Heart left ventricle (tissue), 16 donors: ENCODE data around the gene TEX264. TPM values are rescaled to one million over a fixed set of nuclear protein-coding genes. Genes with fewer than 3 reads are reported as not detected.
A peak's percentile ranks its signal among the peaks of the same experiment; 100 is the strongest.

Experiments
- ATAC-seq, 4 donors: fragments of 200-7000 bp; cut with Tn5 transposase; one replicate each; pipeline ENCODE4 v1.9.1; 2020 to 2022; ENCODE audit warnings: moderate library complexity in 4 of 4, mild to moderate bottlenecking in 3 of 4, moderate number of reproducible peaks in 1 of 4
- DNase-seq, 5 donors: peaks; one replicate each; pipeline ENCODE4 v3.0.0-alpha.2; 2020
- H3K27ac ChIP-seq, 12 donors: fragments of 200-600 bp; sonication (generic) in 4 of 12; one replicate each; pipeline versions ENCODE4 v1.5.0 to v1.8.0; 2016 to 2022; ENCODE audit warnings: mild to moderate bottlenecking in 2 of 12
- H3K27me3 ChIP-seq, 9 donors: fragments of 200-600 bp; sonication (generic) in 2 of 9; one replicate each; pipeline versions ENCODE4 v1.5.1 to v1.8.0; 2016 to 2022; ENCODE audit warnings: mild to moderate bottlenecking in 3 of 9
- H3K36me3 ChIP-seq, 9 donors: fragments of 200-600 bp; sonication (generic) in 2 of 9; one replicate each; pipeline versions ENCODE4 v1.5.0 to v1.8.0; 2018 to 2022; ENCODE audit warnings: mild to moderate bottlenecking in 2 of 9
- H3K4me1 ChIP-seq, 12 donors: fragments of 200-600 bp; sonication (generic) in 4 of 12; one replicate each; pipeline versions ENCODE4 v1.5.0 to v1.8.0; 2016 to 2022; ENCODE audit warnings: mild to moderate bottlenecking in 3 of 12
- H3K4me3 ChIP-seq, 12 donors: fragments of 200-600 bp; sonication (generic) in 4 of 12; one replicate each; pipeline versions ENCODE4 v1.5.0 to v1.8.0; 2017 to 2022; ENCODE audit warnings: mild to moderate bottlenecking in 9 of 12, moderate library complexity in 4 of 12
- H3K9me3 ChIP-seq, 12 donors: fragments of 200-600 bp; sonication (generic) in 4 of 12; one replicate each; pipeline versions ENCODE4 v1.5.0 to v1.8.0; 2016 to 2022; ENCODE audit warnings: mild to moderate bottlenecking in 1 of 12
- POLR2A ChIP-seq, 2 donors: fragments of 450-650 bp; IDR thresholded peaks; one replicate each; pipeline ENCODE4 v1.6.1; 2017; ENCODE audit warnings: antibody characterized with exemption in 2 of 2, mild to moderate bottlenecking in 2 of 2, moderate library complexity in 2 of 2
- WGBS, 4 donors: extraction: QIAGEN DNeasy Blood & Tissue Kit in 2 of 4; methylation state at CpG; one replicate each; pipeline versions ENCODE4 v1.1.5 to v1.1.7; 2013 to 2018; 5-methylcytosine and 5-hydroxymethylcytosine counted together
- intact Hi-C, 10 donors: fragments of 100-400 bp; cut with DNase I; formaldehyde crosslinking; loops; one replicate each; pipeline versions ENCODE4 v1.11.1 to v1.14.2; 2022
- polyA plus RNA-seq, 2 donors: library from polyadenylated mRNA; stranded (reverse); fragments of 200-250 nt; gene quantifications; one replicate each; pipeline ENCODE4 v1.2.3, GENCODE V29; 2013
- total RNA-seq, 9 donors: library from RNA; depleted of rRNA in 2 of 9; stranded (reverse); fragments of >200 nt in 2 of 9; fragmentation: NEBNext Ultra II Directional in 3 of 9; extraction: Animal tissue kit (Norgen Biotek cat#: 25700) in 3 of 9; gene quantifications; one replicate each; pipeline versions ENCODE4 v1.1.0 to v1.2.4, GENCODE V29; 2016 to 2023
- TF ChIP-seq, protein P1 (sequence below), 12 donors: fragments of 200-600 bp; sonication (generic) in 4 of 12; IDR thresholded peaks; one replicate each; pipeline versions ENCODE4 v1.5.0 to v1.8.0; 2018 to 2022; ENCODE audit warnings: antibody characterized with exemption in 12 of 12, mild to moderate bottlenecking in 5 of 12
- donor health status: ischemic (EF 13 %, LVEDD 7.1; RV severe dilation, severe dysfunction).
- donor health status: healthy with polysubstance abuse.
- donor health status: DM: no; HTN: yes; CAD: no.
- donor health status: DM: no; HTN: no; CAD: no.
- donor health status: ischemic (EF 25% LVEDD 6.9; RV normal size, moderate dysfunction).
- donor health status: ischemic (EF 25% LVEDD 5.7; RV mildly dilated, moderate dysfunction).
- donor health status: healthy.
- donor health status: DM: yes; HTN: yes; CAD: no.
- donor health status: ischemic (EF 35%, LVEDD 5.7; RV mildly dilated, moderate dysfunction).
- donor health status: nonischemic (EF 11% LVEDD 7.7; RV severe dilation, severe dysfunction).
- donor health status: DM: yes; HTN: yes; CAD: no.
- donor health status: PGD.
- donor health status: ischemic (EF 29% LVEDD 5.4; RV normal size, mild dysfunction).
- donor health status: nonischemic (EF 23%, LVEDD 6.1; RV moderate dilation, normal function).

Gene TEX264
- total and polyA plus RNA-seq, 11 donors: 29.5 to 69.0 (median 40.0) TPM

DNA sequence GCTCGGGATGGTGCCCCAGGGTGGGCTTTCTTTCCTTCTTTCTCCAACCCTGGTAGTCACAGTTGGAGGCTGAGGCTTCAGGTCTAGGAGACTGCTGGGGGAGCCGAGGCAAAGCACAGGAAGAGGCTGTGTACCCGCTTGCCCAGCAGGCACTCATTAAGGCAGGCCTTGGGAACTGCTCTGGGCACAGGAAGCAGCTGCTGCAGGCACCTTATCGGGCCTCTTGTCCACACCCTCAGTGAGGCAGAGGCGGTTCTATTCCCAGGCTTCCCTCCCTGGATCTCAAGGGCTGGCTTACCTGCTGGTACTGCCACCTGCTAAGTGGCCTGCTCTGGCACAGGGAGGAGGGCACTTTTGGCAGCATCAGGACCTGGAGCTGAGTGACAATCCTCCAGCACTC lies 20.0 kb downstream of the TEX264 start:
- intact Hi-C loops: no loop called here
- peak in 1 of 4 donors; percentile 4 for ATAC-seq
- DNase-seq: peak in 1 of 5 donors; percentile 30
- WGBS, 4 donors: 24 to 52% (median 48%) methylated on average over 2 to 5 of the region's 5 CpGs
- H3K36me3 ChIP-seq: peaks cover 0 to 72% (median 22%) of the 10 kb centered on the region in 9 donors
- no peak overlapping the region for H3K4me3 ChIP-seq
- no peaks in the 10 kb centered on the region for H3K9me3 ChIP-seq
- H3K27me3 ChIP-seq: no peaks in the 10 kb centered on the region
- no peak for TF ChIP-seq POLR2A (IDR thresholded peaks at IDR 0.05)
- TF ChIP-seq, protein P1, sequence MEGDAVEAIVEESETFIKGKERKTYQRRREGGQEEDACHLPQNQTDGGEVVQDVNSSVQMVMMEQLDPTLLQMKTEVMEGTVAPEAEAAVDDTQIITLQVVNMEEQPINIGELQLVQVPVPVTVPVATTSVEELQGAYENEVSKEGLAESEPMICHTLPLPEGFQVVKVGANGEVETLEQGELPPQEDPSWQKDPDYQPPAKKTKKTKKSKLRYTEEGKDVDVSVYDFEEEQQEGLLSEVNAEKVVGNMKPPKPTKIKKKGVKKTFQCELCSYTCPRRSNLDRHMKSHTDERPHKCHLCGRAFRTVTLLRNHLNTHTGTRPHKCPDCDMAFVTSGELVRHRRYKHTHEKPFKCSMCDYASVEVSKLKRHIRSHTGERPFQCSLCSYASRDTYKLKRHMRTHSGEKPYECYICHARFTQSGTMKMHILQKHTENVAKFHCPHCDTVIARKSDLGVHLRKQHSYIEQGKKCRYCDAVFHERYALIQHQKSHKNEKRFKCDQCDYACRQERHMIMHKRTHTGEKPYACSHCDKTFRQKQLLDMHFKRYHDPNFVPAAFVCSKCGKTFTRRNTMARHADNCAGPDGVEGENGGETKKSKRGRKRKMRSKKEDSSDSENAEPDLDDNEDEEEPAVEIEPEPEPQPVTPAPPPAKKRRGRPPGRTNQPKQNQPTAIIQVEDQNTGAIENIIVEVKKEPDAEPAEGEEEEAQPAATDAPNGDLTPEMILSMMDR (IDR thresholded peaks at IDR 0.05): no peak
- H3K27ac ChIP-seq: peak overlapping the region in 8 of 12 donors; percentile 1 to 71 (median 44)
- peaks cover 10 to 53% (median 41%) of the 10 kb centered on the region in 12 donors for H3K4me1 ChIP-seq

DNA sequence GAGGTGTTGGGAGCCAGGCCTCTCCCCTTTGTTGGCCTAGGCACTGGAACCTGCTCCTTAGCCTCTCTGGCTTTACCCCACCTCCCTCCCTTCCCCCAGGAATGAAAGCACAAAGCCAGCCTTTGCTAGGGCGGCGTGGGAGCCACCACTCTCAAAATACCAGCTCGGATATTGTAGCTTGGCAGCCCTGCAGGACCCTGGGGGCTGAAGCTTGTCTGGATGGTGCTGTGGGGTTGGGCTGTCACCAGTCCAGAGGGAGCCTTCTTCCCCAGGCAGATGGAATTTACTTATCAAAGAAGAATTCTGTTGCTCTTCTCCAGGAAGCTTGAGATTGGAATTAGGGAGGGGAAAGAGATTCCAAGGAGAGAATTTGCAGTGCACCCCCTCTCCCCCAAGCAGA lies 20.9 kb downstream of the TEX264 start:
- Histone ChIP-seq H3K27me3 (no peaks in the 10 kb centered on the region), H3K4me1 (peaks cover 10 to 49% (median 32%) of the 10 kb centered on the region in 12 donors), H3K9me3 (no peaks in the 10 kb centered on the region), H3K36me3 (peaks cover 0 to 81% (median 23%) of the 10 kb centered on the region in 9 donors), H3K27ac (no peak overlapping the region), H3K4me3 (no peak overlapping the region)
- intact Hi-C loops: no loop called here
- no peak for DNase-seq
- 58 to 78% (median 70%) methylated on average over 3 of the region's 3 CpGs for WGBS, 4 donors
- ATAC-seq: no peak
- TF ChIP-seq, protein P1 (IDR thresholded peaks at IDR 0.05): no peak

DNA sequence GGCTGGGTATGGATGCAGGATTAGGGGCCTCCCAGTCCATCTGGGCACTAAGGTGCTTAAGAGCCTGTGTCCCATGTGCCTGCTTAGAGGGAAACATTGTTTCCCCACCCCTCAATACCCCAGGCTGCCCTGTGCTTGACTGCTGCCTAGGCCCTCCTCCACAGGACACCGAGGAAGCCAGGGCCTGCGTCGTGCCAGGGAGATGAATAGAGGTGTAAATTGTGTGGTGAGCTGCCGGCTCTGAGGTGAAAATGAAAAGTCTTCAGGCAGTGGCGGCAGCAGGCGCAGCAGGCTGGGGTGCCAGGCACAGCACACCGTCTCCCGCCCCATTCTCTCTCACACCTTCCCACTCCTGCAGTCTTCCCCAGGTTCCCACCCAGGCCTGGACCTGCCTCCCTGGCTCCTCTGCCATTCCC lies 21.9 kb downstream of the TEX264 start:
- Histone ChIP-seq H3K4me3 (no peak overlapping the region), H3K4me1 (peaks cover 6 to 43% (median 22%) of the 10 kb centered on the region in 12 donors), H3K27me3 (no peaks in the 10 kb centered on the region), H3K9me3 (no peaks in the 10 kb centered on the region), H3K36me3 (peaks cover 0 to 90% (median 32%) of the 10 kb centered on the region in 9 donors), H3K27ac (no peak overlapping the region)
- no peak for DNase-seq
- WGBS, 4 donors: 91 to 94% (median 92%) methylated on average over 8 of the region's 8 CpGs
- TF ChIP-seq, protein P1 (IDR thresholded peaks at IDR 0.05): no peak
- no peak for TF ChIP-seq POLR2A (IDR thresholded peaks at IDR 0.05)
- ATAC-seq: no peak
- intact Hi-C loops: no loop called here

GRCh38 chr3:51696954-51697353 lies 25.9 kb downstream of the TEX264 start:
- ATAC-seq: no peak
- Histone ChIP-seq H3K4me1 (peaks cover 0 to 18% (median 0%) of the 10 kb centered on the region in 12 donors), H3K27ac (no peak overlapping the region), H3K36me3 (peaks cover 0 to 92% (median 59%) of the 10 kb centered on the region in 9 donors), H3K9me3 (no peaks in the 10 kb centered on the region), H3K27me3 (no peaks in the 10 kb centered on the region), H3K4me3 (no peak overlapping the region)
- no peak for TF ChIP-seq POLR2A (IDR thresholded peaks at IDR 0.05)
- TF ChIP-seq, protein P1 (IDR thresholded peaks at IDR 0.05): no peak
- no peak for DNase-seq
- intact Hi-C loops: no loop called here
- WGBS, 4 donors: 91 to 94% (median 93%) methylated on average over 7 to 10 of the region's 10 CpGs
